Smooth muscle cell (in vitro differentiated cells): ENCODE data around the gene EFCAB8. TPM values are rescaled to one million over a fixed set of nuclear protein-coding genes. Genes with fewer than 3 reads are reported as not detected.

ENCODE experiments used
- DNase-seq: peaks from one replicate; lab custom pipeline; 2025; ENCODE audit not compliant: unreplicated experiment; lab: John Stamatoyannopoulos, UW
- H2AFZ ChIP-seq: fragments of 200-600 bp; sonication (generic); 2 replicates; pipeline ENCODE4 v1.6.0; 2016; ENCODE audit warnings: antibody characterized with exemption, low read depth, mild to moderate bottlenecking
- H3F3A ChIP-seq: fragments of 200-600 bp; sonication (generic); 2 replicates; pipeline ENCODE4 v1.6.0; 2017; ENCODE audit warnings: antibody characterized with exemption, low read depth
- H3K27ac ChIP-seq: fragments of 200-600 bp; sonication (generic); 2 replicates; pipeline ENCODE4 v1.5.1; 2016; ENCODE audit warnings: low read depth, mild to moderate bottlenecking
- H3K27me3 ChIP-seq: fragments of 200-600 bp; sonication (generic); 2 replicates; pipeline ENCODE4 v1.6.1; 2016; ENCODE audit warnings: low read depth, mild to moderate bottlenecking
- H3K36me3 ChIP-seq: fragments of 200-600 bp; sonication (generic); 2 replicates; pipeline ENCODE4 v1.5.1; 2016; ENCODE audit warnings: low read depth
- H3K4me1 ChIP-seq: fragments of 200-600 bp; sonication (generic); 2 replicates; pipeline ENCODE4 v1.5.1; 2016; ENCODE audit warnings: low read depth
- H3K4me2 ChIP-seq: fragments of 200-600 bp; sonication (generic); 2 replicates; pipeline ENCODE4 v1.6.0; 2016; ENCODE audit warnings: mild to moderate bottlenecking
- H3K4me3 ChIP-seq: fragments of 200-600 bp; sonication (generic); 2 replicates; pipeline ENCODE4 v1.5.1; 2016; ENCODE audit warnings: mild to moderate bottlenecking
- H3K79me2 ChIP-seq: fragments of 200-600 bp; sonication (generic); 2 replicates; pipeline ENCODE4 v1.6.0; 2016; ENCODE audit warnings: low read depth, mild to moderate bottlenecking
- H3K9ac ChIP-seq: fragments of 200-600 bp; sonication (generic); 2 replicates; pipeline ENCODE4 v1.6.0; 2016; ENCODE audit warnings: low read depth
- H3K9me3 ChIP-seq: fragments of 200-600 bp; sonication (generic); replicated peaks from 2 replicates; pipeline ENCODE4 v1.5.1; 2016; ENCODE audit warnings: low read depth
- H4K20me1 ChIP-seq: fragments of 200-600 bp; sonication (generic); 2 replicates; pipeline ENCODE4 v1.6.0; 2016; ENCODE audit warnings: low read depth
- CTCF ChIP-seq: fragments of 200-600 bp; sonication (generic); IDR thresholded peaks from 2 replicates; pipeline ENCODE4 v1.5.1; 2017; ENCODE audit warnings: borderline replicate concordance, mild to moderate bottlenecking, antibody characterized with exemption; ENCODE audit not compliant: insufficient read depth, poor library complexity, severe bottlenecking
- WGBS: methylation state at CpG from one replicate; pipeline ENCODE4 v1.1.7; 2016; ENCODE audit warnings: low lambda C conversion rate; 5-methylcytosine and 5-hydroxymethylcytosine counted together
- polyA plus RNA-seq: library from polyadenylated mRNA; unstranded; fragments of >200 nt; fragmentation: Nextera tagmentation; extraction: Ambion mirVana; gene quantifications from 2 replicates; pipeline ENCODE4 v1.2.1, GENCODE V29; 2016
- total RNA-seq: library from RNA; depleted of rRNA; stranded (reverse); fragments of >200 nt; gene quantifications from 2 replicates; pipeline ENCODE4 v1.2.3, GENCODE V29; 2014

EFCAB8 gene
- total and polyA plus RNA-seq, 2 experiments from 2014 or later = 0.25 to 1.7 TPM

GRCh38 chr20:32984196-32984595 lies 125.5 kb downstream of the EFCAB8 start:
- no peak overlapping the region for H2AFZ ChIP-seq
- H3K4me2 ChIP-seq = no peak overlapping the region
- H3K4me1 ChIP-seq = peaks cover 5% of the 10 kb centered on the region
- no peaks in the 10 kb centered on the region for H3K27me3 ChIP-seq
- H3K9ac ChIP-seq = no peak overlapping the region
- no peaks in the 10 kb centered on the region for H3K9me3 ChIP-seq
- no peak overlapping the region for H3K4me3 ChIP-seq
- WGBS = 61% methylated on average over 7 of the region's 7 CpGs
- TF ChIP-seq CTCF = no peak
- no peaks in the 10 kb centered on the region for H3K36me3 ChIP-seq
- no peaks in the 10 kb centered on the region for H3F3A ChIP-seq
- no peaks in the 10 kb centered on the region for H3K79me2 ChIP-seq
- H3K27ac ChIP-seq = no peak overlapping the region
- no peak for DNase-seq
- no peaks in the 10 kb centered on the region for H4K20me1 ChIP-seq

GRCh38 chr20:32984631-32985354 lies 126.1 kb downstream of the EFCAB8 start:
- no peak overlapping the region for H3K4me2 ChIP-seq
- TF ChIP-seq CTCF = no peak
- H3K9ac ChIP-seq = no peak overlapping the region
- DNase-seq = no peak
- H3K9me3 ChIP-seq = no peaks in the 10 kb centered on the region
- no peaks in the 10 kb centered on the region for H3K27me3 ChIP-seq
- H3K36me3 ChIP-seq = no peaks in the 10 kb centered on the region
- H3K4me1 ChIP-seq = peaks cover 5% of the 10 kb centered on the region
- H3K79me2 ChIP-seq = no peaks in the 10 kb centered on the region
- H3K4me3 ChIP-seq = no peak overlapping the region
- WGBS = 92% methylated on average over 9 of the region's 9 CpGs
- no peaks in the 10 kb centered on the region for H4K20me1 ChIP-seq
- H2AFZ ChIP-seq = no peak overlapping the region
- H3K27ac ChIP-seq = no peak overlapping the region
- H3F3A ChIP-seq = no peaks in the 10 kb centered on the region

GRCh38 chr20:32985596-32985995 lies 126.9 kb downstream of the EFCAB8 start:
- H2AFZ ChIP-seq = no peak overlapping the region
- H3F3A ChIP-seq = no peaks in the 10 kb centered on the region
- no peak overlapping the region for H3K27ac ChIP-seq
- DNase-seq = no peak
- no peak overlapping the region for H3K4me3 ChIP-seq
- H3K9me3 ChIP-seq = no peaks in the 10 kb centered on the region
- no peak overlapping the region for H3K4me2 ChIP-seq
- no peaks in the 10 kb centered on the region for H3K79me2 ChIP-seq
- H3K9ac ChIP-seq = no peak overlapping the region
- no peak for TF ChIP-seq CTCF
- no peaks in the 10 kb centered on the region for H4K20me1 ChIP-seq
- no peaks in the 10 kb centered on the region for H3K27me3 ChIP-seq
- peaks cover 2% of the 10 kb centered on the region for H3K4me1 ChIP-seq
- no peaks in the 10 kb centered on the region for H3K36me3 ChIP-seq
- WGBS = 90% methylated on average over 6 of the region's 6 CpGs

GRCh38 chr20:32986331-32986966 lies 127.7 kb downstream of the EFCAB8 start:
- H3F3A ChIP-seq = no peaks in the 10 kb centered on the region
- H3K79me2 ChIP-seq = no peaks in the 10 kb centered on the region
- no peaks in the 10 kb centered on the region for H3K36me3 ChIP-seq
- no peak for TF ChIP-seq CTCF
- no peak overlapping the region for H3K4me2 ChIP-seq
- H3K27ac ChIP-seq = no peak overlapping the region
- no peak overlapping the region for H3K9ac ChIP-seq
- no peak overlapping the region for H2AFZ ChIP-seq
- no peak overlapping the region for H3K4me3 ChIP-seq
- H3K9me3 ChIP-seq = no peaks in the 10 kb centered on the region
- H3K27me3 ChIP-seq = no peaks in the 10 kb centered on the region
- H4K20me1 ChIP-seq = no peaks in the 10 kb centered on the region
- no peaks in the 10 kb centered on the region for H3K4me1 ChIP-seq
- DNase-seq = no peak
- WGBS = 88% methylated on average over 14 of the region's 18 CpGs
